HG02588 (cell line): Measurements from ENCODE around the gene PROC.

Experiments
- ATAC-seq: cut with Tn5 transposase; IDR thresholded peaks from one replicate; pipeline ENCODE4 v1.9.1; 2021; ENCODE audit warnings: mild to moderate bottlenecking, moderate library complexity; ENCODE audit not compliant: unreplicated experiment

PROC gene

DNA sequence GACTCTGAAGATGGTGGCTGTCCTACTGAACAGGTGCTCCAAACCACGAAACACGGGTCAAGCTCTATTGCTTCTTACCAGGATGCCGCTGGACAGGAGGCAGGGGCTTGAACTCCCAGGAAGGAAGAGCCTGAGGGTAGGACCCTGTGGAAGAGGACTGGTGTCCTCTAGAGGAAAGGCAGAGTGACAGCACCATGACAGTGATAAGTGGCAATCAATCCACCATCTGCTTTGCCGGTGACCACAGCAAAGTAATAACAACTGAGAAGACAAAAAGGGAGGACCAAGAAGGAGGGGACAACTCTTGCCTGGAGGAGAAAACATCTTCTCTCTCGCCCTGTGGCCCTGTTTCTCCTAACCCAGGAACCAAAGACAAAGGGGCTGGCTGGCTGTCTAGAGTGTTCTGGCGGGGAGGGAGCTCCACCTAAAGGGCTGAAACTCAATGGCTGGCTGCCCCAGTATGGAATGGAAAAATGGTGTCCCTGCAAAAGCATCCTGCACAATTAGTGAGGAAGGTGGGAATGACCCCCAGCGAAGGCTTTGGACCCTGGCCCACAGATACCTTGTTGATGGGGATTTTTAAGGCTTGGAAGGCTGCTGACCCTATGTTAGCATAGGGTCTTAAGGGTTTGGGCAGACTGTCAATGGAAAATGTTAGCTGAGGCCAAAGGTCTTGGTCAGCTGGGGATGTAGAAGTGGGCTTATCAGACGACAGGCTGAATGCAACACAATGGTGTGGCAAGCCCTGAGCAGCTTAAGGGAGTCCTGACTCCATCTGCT lies 35.4 kb downstream of the PROC start:
- ATAC-seq, result no peak

DNA sequence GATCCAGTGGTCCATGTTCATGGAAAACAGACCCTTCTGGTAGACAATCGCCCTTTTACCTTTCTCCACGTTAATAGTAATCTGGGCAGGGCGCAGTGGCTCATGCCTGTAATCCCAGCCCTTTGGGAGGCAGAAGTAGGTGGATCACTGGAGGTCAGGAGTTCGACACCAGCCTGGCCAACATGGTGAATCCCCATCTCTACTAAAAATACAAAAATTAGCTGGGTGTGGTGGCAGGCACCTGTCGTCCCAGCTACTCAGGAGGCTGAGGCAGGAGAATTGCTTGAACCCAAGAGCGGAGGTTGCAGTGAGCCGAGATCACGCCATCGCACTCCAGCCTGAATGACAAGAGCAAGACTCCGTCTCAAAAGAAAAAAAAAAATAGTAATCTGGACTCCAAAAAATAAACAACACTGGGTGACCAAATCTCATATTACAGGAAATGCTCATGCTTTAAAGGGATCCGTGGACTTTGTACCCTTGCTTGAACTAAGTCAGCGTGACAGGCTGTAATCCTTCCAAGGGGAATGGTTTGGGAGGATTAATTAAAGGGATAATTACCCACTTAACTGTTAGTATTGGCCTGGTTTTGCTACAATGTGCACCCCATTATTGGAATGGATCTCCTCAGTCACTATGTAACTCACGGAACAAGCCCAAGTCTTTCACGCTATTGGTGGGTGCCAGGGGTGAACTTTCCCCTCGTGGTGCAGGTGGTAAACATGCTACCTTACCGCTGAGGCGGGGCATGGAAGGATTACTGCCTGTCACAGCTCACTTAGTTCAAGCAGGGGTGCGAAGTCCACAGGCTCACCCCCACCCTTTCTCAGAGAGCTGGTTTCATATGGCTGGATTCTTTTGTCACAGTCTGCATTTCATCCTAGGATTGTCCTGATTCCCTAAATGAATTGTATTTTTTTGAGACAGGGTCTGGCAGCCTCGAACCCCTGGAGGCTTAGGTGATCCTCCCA lies 36.7 kb downstream of the PROC start:
- no peak for ATAC-seq

DNA sequence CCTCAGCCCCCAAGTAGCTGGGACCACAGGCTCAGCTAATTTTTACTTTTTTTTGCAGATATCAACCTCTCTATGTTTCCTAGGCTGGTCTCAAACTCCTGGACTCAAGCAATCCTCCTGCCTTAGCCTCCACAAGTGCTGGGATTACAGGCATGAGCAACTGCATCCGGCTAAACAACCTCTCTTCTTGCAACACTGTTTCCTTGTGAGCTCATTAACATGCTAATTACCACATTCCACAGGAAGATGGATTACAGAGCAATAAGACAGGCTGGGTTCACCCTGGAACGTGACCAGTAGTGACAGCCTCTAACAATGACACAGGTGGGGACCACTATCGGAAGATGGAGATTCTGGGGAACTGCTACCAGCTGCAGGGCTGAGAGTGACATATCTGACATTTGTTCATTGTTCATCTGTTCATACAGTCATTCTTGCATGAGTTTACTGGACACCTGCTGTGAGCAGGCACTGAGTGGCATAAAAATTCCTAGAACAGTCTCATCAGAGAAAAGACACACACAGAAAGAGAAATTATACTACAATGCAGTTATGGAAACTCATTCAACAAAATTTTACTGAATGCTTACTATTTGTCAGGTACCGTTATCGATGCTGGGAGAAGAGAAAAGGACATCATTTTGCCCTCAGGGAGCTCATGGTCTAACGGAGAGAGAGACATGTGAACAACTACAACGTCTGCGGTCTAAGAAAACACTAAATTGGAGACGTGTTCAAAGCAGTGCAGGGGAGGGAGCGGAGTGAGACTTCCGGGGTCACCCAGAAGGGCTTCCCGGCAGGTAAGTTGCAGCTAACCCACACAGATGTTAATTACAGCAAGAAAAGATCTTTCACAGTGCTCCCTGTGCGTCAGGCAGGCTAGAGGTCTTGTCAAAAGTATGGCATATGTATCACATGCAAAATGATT lies 37.6 kb downstream of the PROC start:
- no peak for ATAC-seq

GRCh38 chr2:127456960-127457359 lies 38.7 kb downstream of the PROC start:
- ATAC-seq, result no peak

- no peak for ATAC-seq
Observed at GRCh38 chr2:127462461-127462860, 44.2 kb downstream of the PROC start.

DNA sequence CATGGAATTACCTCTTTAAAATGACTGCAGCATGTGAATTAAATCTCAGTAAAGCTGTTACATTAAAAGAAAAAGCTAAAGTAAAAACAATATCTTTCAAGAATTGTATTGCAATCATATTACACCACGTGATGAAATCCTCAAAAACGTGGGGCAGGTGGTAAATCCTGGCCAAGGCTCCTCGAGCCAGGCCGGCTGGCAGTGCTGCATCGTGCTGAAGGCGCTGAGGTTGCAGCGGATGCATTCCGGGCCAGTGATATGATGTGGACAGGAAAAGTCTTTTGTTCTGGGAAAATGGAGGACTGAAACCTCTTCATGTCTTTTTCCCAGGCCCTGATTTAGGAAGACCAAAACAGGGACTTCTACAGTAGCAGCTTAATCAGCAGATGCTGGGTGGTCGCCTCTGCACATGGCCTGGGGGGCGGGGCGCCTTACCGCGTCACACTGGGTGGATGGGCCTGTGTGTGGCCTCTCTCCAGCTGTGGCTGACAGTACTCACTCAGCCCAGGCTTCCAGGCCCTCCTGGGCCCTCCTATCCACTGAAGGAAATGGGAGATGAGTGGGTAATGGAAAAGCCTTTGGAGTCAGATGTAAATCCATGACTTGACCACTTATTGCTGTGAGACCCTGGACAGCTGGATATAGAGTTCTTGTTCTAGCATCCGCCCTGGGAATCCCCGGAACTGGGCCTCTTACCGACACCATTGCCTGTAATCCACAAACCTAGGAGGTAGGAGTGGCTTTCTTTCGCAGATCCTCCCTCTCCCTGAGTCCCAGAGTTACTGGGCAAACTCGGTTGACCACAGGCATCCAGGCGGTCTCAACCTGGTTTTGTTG lies 45.1 kb downstream of the PROC start:
- ATAC-seq, result no peak

- ATAC-seq, result no peak
Observed at GRCh38 chr2:127464470-127465257, 46.4 kb downstream of the PROC start.

GRCh38 chr2:127465258-127465657 lies 47.0 kb downstream of the PROC start:
- no peak for ATAC-seq

GRCh38 chr2:127469051-127469450 lies 50.8 kb downstream of the PROC start:
- no peak for ATAC-seq

DNA sequence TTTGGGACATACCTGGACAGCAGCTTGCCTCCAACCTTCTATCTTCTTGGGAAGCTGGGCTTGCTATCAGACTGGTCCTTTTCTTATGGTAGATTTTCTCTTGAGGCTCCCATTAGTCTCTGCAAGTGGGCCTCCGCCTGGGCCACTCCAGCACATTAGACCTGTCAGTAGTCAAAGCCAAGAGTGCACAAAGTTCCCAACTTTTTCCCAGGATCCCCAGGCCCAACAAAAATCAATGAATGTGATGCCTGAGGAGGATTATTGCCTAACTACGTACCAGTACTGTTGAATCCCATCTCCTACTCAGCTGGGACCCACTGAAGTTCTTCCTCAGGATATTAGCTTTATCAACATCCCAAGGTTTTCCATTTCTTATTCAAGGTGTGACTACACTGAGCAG lies 51.7 kb downstream of the PROC start:
- ATAC-seq, result no peak

- ATAC-seq, result no peak
Observed at GRCh38 chr2:127471286-127471988, 53.2 kb downstream of the PROC start.

- no peak for ATAC-seq
Observed at GRCh38 chr2:127472268-127472667, 54.0 kb downstream of the PROC start.

GRCh38 chr2:127475788-127476187 lies 57.6 kb downstream of the PROC start:
- no peak for ATAC-seq
